A549 (cell line): ENCODE measurements around the gene C12orf42.

Source experiments
- POLR2A ChIP-seq: IDR thresholded peaks from 2 replicates; pipeline ENCODE4 v1.6.1; 2012; ENCODE audit warnings: mild to moderate bottlenecking, low read length
- SMC3 ChIP-seq: fragments of >200 bp; sonication (Bioruptor Twin); formaldehyde crosslinking; IDR thresholded peaks from 3 replicates; pipeline ENCODE4 v1.6.1; 2018; ENCODE audit warnings: inconsistent platforms
- TF ChIP-seq, protein P1 (sequence below): fragments of >200 bp; sonication (Bioruptor Twin); formaldehyde crosslinking; IDR thresholded peaks from 3 replicates; pipeline ENCODE4 v1.5.1; 2016

DNA sequence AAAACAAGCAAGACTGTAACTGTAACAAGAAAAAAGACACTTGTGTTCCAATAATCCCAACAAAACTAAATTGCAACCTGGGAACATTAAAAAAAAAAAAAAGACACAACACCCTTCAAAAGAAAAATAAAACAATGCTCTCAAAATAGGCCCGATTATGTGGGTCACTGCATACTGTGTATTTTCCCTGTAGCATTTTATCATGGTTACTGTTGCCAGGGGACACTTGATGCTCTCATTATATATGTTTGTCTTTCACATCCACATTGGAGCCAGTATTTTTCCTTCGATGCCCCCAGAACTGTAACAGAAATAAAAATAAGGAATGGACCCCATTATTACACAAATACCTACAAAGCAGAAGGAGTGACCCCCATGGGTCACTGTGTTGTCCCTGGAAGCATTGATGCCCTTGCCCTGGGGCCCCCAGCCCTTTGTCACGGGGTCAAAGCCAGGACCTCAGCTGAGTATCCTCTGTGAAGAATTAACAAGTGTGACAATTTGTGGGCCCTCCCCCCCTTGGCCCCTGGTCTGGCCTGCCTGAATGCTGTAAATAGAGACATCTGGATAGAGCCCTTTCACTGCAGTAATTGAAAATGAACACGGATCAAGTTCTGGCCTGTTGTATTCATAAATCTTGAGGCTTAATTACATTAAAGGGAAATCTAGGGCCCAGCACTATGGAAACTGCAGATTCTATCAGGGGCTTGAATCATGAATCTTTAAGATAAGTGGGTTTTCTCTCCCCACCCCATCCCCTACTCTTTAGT lies 72.8 kb downstream of the C12orf42 start:
- no peak for TF ChIP-seq POLR2A
- TF ChIP-seq, protein P1, sequence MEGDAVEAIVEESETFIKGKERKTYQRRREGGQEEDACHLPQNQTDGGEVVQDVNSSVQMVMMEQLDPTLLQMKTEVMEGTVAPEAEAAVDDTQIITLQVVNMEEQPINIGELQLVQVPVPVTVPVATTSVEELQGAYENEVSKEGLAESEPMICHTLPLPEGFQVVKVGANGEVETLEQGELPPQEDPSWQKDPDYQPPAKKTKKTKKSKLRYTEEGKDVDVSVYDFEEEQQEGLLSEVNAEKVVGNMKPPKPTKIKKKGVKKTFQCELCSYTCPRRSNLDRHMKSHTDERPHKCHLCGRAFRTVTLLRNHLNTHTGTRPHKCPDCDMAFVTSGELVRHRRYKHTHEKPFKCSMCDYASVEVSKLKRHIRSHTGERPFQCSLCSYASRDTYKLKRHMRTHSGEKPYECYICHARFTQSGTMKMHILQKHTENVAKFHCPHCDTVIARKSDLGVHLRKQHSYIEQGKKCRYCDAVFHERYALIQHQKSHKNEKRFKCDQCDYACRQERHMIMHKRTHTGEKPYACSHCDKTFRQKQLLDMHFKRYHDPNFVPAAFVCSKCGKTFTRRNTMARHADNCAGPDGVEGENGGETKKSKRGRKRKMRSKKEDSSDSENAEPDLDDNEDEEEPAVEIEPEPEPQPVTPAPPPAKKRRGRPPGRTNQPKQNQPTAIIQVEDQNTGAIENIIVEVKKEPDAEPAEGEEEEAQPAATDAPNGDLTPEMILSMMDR = no peak
- TF ChIP-seq SMC3 = no peak
